GM19239 (cell line): Measurements from ENCODE around the gene RUFY1.

Source experiments
- DNase-seq: peaks from one replicate; pipeline ENCODE4 v3.0.0; 2011; ENCODE audit warnings: low spot score; ENCODE audit not compliant: insufficient read length
- FAIRE-seq: peaks from 2 replicates; lab custom pipeline; 2011; peaks lifted over from hg19 to GRCh38; lab: Jason Lieb, UNC

The RUFY1 gene

GRCh38 chr5:179599566-179599965 is 49.2 kb downstream of the RUFY1 start:
- FAIRE-seq = no peak
- DNase-seq = no peak

GRCh38 chr5:179599973-179600372 is 49.6 kb downstream of the RUFY1 start:
- no peak for FAIRE-seq
- no peak for DNase-seq

GRCh38 chr5:179601871-179602625 is 51.7 kb downstream of the RUFY1 start:
- no peak for FAIRE-seq
- DNase-seq = no peak

- FAIRE-seq (no peak), DNase-seq (no peak)
Measured at GRCh38 chr5:179603308-179603707, 53.0 kb downstream of the RUFY1 start.

- DNase-seq (no peak), FAIRE-seq (no peak)
Measured at GRCh38 chr5:179605026-179605833, 54.9 kb downstream of the RUFY1 start.

GRCh38 chr5:179606071-179606909 is 55.9 kb downstream of the RUFY1 start:
- FAIRE-seq (no peak), DNase-seq (no peak)

- DNase-seq (no peak), FAIRE-seq (no peak)
Measured at GRCh38 chr5:179606910-179607159, 56.5 kb downstream of the RUFY1 start.

GRCh38 chr5:179607160-179607931 is 57.0 kb downstream of the RUFY1 start:
- no peak for FAIRE-seq
- DNase-seq = no peak

GRCh38 chr5:179608131-179608581 is 57.8 kb downstream of the RUFY1 start:
- FAIRE-seq = no peak

GRCh38 chr5:179609834-179610108 is 59.4 kb downstream of the RUFY1 start:
- no peak for DNase-seq
- no peak for FAIRE-seq

More at GRCh38 chr5:179608131-179608581, 57.8 kb downstream of the RUFY1 start:
- DNase-seq = no peak

GRCh38 chr5:179610109-179610902 is 60.0 kb downstream of the RUFY1 start:
- DNase-seq (no peak), FAIRE-seq (no peak)

- no peak for DNase-seq
- no peak for FAIRE-seq
Measured at GRCh38 chr5:179610903-179611265, 60.5 kb downstream of the RUFY1 start.

- DNase-seq = no peak
- FAIRE-seq = no peak
Measured at GRCh38 chr5:179612577-179613459, 62.5 kb downstream of the RUFY1 start.

GRCh38 chr5:179613460-179614071 is 63.2 kb downstream of the RUFY1 start:
- FAIRE-seq (no peak), DNase-seq (no peak)

GRCh38 chr5:179614745-179615144 is 64.4 kb downstream of the RUFY1 start:
- FAIRE-seq = no peak
- no peak for DNase-seq

- FAIRE-seq = no peak
- no peak for DNase-seq
Measured at GRCh38 chr5:179615203-179615602, 64.8 kb downstream of the RUFY1 start.

- DNase-seq (no peak), FAIRE-seq (no peak)
Measured at GRCh38 chr5:179616002-179616594, 65.7 kb downstream of the RUFY1 start.

GRCh38 chr5:179617930-179618329 is 67.6 kb downstream of the RUFY1 start:
- no peak for FAIRE-seq

More at GRCh38 chr5:179617930-179618329, 67.6 kb downstream of the RUFY1 start:
- DNase-seq = no peak
